Measurements from ENCODE around the gene MFAP1. TPM values are rescaled to one million over a fixed set of nuclear protein-coding genes. Genes with fewer than 3 reads are reported as not detected.
"Not testable (repeated sequence)": the region's sequence is repeated elsewhere in the genome, so short reads cannot be mapped to it uniquely, and the experiment has no call there.

MFAP1 gene
- total RNA-seq, 4 donors from 2014 or later, result 14.5 to 23.5 (median 17.3) TPM

DNA sequence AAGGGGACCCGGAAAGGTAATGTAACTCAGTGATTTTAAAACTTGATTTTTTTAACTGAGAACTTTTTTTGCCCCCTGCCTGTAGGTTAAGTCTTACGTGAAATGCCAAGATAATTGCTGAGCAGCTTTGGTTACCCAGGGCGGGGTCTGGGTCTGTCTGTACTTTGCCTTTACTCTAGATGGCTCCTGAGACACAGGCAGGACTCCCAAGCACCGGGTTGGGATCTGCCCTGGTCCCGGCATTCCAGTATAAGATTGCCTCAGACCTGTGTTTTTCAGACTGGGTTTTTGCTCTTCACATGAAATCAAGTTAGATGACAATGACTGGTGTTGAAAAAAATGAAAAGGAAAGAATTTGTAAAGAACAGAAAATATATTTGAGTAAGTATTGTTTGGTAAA lies 42.6 kb upstream of the MFAP1 start:
- WGBS, 2 donors, result 93 to 96% methylated on average over 5 of the region's 5 CpGs
- intact Hi-C loops (cut with DNase I; ENCODE audit: low total_unique reads), result no loop called here
- no peak for TF ChIP-seq POLR2A (IDR thresholded peaks at IDR 0.05)
- TF ChIP-seq, protein P1, sequence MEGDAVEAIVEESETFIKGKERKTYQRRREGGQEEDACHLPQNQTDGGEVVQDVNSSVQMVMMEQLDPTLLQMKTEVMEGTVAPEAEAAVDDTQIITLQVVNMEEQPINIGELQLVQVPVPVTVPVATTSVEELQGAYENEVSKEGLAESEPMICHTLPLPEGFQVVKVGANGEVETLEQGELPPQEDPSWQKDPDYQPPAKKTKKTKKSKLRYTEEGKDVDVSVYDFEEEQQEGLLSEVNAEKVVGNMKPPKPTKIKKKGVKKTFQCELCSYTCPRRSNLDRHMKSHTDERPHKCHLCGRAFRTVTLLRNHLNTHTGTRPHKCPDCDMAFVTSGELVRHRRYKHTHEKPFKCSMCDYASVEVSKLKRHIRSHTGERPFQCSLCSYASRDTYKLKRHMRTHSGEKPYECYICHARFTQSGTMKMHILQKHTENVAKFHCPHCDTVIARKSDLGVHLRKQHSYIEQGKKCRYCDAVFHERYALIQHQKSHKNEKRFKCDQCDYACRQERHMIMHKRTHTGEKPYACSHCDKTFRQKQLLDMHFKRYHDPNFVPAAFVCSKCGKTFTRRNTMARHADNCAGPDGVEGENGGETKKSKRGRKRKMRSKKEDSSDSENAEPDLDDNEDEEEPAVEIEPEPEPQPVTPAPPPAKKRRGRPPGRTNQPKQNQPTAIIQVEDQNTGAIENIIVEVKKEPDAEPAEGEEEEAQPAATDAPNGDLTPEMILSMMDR (IDR thresholded peaks at IDR 0.05), result no peak
- peak in 1 of 2 donors; percentile 8 for DNase-seq (ENCODE audit: low spot score in 2 of 2)
- no peak overlapping the region for H3K4me3 ChIP-seq (ENCODE audit: low read depth, poor library complexity, severe bottlenecking)

DNA sequence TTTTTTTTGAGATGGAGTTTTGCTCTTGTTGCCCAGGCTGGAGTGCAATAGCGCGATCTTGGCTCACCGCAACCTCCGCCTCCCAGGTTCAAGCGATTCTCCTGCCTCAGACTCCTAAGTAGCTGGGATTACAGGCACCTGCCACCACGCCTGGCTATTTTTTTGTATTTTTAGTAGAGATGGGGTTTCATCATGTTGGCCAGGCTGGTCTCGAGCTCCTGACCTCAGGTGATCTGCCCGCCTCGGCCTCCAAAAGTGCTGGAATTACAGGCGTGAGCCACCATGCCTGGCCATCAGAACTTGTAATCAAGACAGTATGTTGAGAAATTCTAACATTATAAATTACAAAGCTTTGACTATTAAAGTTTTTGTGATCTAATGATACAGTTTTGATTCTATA lies 42.1 kb upstream of the MFAP1 start:
- peak in 1 of 2 donors; percentile 52 for DNase-seq (ENCODE audit: low spot score in 2 of 2)
- WGBS, 2 donors, result 96 to 97% methylated on average over 10 of the region's 10 CpGs
- H3K4me3 ChIP-seq (ENCODE audit: low read depth, poor library complexity, severe bottlenecking); intact Hi-C loops (cut with DNase I; ENCODE audit: low total_unique reads): not testable (repeated sequence)

DNA sequence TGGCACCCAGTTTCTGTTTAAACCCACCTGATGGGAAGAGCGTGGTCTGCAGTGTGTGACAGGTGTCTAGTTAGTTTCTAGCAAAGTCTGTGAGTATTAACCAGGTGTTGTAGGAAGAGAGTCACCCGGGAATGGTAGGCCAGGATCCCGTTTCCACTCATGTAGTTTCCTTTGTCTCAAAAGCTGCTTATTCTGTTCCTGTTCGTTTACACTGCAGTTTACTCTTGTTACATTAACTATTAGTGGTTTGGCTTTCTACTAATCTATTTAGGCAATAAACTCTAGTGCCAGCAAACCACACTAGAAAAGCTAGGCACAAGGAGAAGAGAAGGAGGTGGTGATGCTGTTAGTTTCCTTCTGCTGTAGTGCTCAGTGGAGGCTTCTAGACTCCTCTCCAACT lies 35.1 kb upstream of the MFAP1 start:
- TF ChIP-seq, protein P1 (IDR thresholded peaks at IDR 0.05), result no peak
- no peak for TF ChIP-seq POLR2A (IDR thresholded peaks at IDR 0.05)
- intact Hi-C loops (cut with DNase I; ENCODE audit: low total_unique reads), result no loop called here
- no peak overlapping the region for H3K4me3 ChIP-seq (ENCODE audit: low read depth, poor library complexity, severe bottlenecking)
- DNase-seq (ENCODE audit: low spot score in 2 of 2), result no peak
- 69 to 77% methylated on average over 4 of the region's 4 CpGs for WGBS, 2 donors

- 93 to 95% methylated on average over 6 of the region's 6 CpGs for WGBS, 2 donors
- H3K4me3 ChIP-seq (ENCODE audit: low read depth, poor library complexity, severe bottlenecking), result no peak overlapping the region
- intact Hi-C loops (cut with DNase I; ENCODE audit: low total_unique reads), result no loop called here
- TF ChIP-seq, protein P1 (IDR thresholded peaks at IDR 0.05), result no peak
- TF ChIP-seq POLR2A (IDR thresholded peaks at IDR 0.05), result no peak
- DNase-seq (ENCODE audit: low spot score in 2 of 2), result peak in 1 of 2 donors; percentile 31
These were observed 30.3 kb upstream of the MFAP1 start for GRCh38 chr15:43854801-43855200.

DNA sequence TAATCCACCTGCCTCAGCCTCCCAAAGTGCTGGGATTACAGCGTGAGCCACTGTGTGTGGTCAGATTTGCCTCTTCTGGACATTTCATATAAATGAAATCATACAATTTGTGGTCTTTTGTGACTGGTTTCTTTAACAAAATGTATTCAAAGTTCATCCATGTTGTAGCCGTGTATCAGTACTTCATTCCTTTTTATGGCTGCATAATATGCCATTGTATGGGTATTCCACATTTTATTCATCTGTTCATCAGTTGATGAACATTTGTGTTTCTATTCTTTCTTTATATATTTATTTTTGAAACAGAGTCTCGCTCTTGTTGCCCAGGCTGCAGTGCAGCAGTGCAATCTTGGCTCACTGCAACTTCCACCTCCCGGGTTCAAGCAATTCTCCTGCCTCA lies 28.1 kb upstream of the MFAP1 start:
- WGBS, 2 donors, result 100% methylated on average over 4 of the region's 4 CpGs
- H3K4me3 ChIP-seq (ENCODE audit: low read depth, poor library complexity, severe bottlenecking), result no peak overlapping the region
- DNase-seq (ENCODE audit: low spot score in 2 of 2), result no peak
- no peak for TF ChIP-seq POLR2A (IDR thresholded peaks at IDR 0.05)
- TF ChIP-seq, protein P1 (IDR thresholded peaks at IDR 0.05), result no peak
- intact Hi-C loops (cut with DNase I; ENCODE audit: low total_unique reads), result no loop called here

DNA sequence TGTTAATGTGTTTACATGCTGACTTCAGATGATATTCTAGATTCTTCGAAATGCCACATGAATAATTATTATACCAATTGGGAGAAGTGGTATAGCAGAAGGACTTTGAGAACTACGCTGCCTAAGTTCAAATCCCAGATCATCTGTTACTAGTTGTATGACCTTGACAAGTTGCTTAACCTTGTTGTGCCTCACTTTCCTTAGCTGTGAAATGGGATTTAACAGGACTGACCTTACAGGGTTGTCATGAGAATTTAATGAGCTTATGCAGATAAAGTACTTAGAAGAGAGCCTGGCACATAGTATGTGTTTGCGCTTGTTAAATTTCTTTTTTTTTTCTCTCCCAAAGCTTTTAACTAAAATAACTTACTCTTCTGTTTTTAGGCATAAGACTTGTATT lies 26.8 kb upstream of the MFAP1 start:
- DNase-seq (ENCODE audit: low spot score in 2 of 2), result no peak
- intact Hi-C loops (cut with DNase I; ENCODE audit: low total_unique reads), result no loop called here
- TF ChIP-seq, protein P1 (IDR thresholded peaks at IDR 0.05), result no peak
- TF ChIP-seq POLR2A (IDR thresholded peaks at IDR 0.05), result no peak
- H3K4me3 ChIP-seq (ENCODE audit: low read depth, poor library complexity, severe bottlenecking), result no peak overlapping the region
- 97 to 98% methylated on average over 3 of the region's 3 CpGs for WGBS, 2 donors
